ENCODE data around the gene TP53AIP1. TPM values are rescaled to one million over a fixed set of nuclear protein-coding genes. Genes with fewer than 3 reads are reported as not detected.

The TP53AIP1 gene
- total and polyA plus RNA-seq, 9 of the 15 experiments (the other 6 are each of a cell fraction or from before 2014, with no cell fraction given): not detected

DNA sequence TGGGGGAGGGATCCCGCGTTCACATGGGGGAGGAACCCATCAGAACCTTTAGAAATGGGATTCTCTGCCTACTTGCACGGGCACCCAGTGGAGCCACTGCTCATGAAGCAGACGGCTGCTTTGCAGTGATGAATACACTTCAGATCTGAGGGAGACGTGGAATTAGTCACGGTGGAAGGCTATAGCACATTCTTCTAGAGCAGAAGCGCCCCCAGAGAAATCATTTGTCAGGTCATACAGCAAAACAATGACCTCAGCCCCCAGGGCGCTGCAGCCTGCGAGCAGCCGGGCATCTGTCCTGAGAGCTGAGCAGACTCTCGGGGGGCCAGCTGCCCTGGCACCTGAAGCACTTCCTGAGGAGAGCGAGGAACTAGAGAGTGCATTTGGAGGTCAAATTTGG, 12.7 kb downstream of the TP53AIP1 start (continued):
- TF ChIP-seq, protein P1, sequence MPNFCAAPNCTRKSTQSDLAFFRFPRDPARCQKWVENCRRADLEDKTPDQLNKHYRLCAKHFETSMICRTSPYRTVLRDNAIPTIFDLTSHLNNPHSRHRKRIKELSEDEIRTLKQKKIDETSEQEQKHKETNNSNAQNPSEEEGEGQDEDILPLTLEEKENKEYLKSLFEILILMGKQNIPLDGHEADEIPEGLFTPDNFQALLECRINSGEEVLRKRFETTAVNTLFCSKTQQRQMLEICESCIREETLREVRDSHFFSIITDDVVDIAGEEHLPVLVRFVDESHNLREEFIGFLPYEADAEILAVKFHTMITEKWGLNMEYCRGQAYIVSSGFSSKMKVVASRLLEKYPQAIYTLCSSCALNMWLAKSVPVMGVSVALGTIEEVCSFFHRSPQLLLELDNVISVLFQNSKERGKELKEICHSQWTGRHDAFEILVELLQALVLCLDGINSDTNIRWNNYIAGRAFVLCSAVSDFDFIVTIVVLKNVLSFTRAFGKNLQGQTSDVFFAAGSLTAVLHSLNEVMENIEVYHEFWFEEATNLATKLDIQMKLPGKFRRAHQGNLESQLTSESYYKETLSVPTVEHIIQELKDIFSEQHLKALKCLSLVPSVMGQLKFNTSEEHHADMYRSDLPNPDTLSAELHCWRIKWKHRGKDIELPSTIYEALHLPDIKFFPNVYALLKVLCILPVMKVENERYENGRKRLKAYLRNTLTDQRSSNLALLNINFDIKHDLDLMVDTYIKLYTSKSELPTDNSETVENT (CRISPR knock-in tag; IDR thresholded peaks at IDR 0.05): no peak
- TF ChIP-seq CREBBP (IDR thresholded peaks at IDR 0.05; ENCODE audit: low read depth, low read length): no peak
- TF ChIP-seq, protein P2, sequence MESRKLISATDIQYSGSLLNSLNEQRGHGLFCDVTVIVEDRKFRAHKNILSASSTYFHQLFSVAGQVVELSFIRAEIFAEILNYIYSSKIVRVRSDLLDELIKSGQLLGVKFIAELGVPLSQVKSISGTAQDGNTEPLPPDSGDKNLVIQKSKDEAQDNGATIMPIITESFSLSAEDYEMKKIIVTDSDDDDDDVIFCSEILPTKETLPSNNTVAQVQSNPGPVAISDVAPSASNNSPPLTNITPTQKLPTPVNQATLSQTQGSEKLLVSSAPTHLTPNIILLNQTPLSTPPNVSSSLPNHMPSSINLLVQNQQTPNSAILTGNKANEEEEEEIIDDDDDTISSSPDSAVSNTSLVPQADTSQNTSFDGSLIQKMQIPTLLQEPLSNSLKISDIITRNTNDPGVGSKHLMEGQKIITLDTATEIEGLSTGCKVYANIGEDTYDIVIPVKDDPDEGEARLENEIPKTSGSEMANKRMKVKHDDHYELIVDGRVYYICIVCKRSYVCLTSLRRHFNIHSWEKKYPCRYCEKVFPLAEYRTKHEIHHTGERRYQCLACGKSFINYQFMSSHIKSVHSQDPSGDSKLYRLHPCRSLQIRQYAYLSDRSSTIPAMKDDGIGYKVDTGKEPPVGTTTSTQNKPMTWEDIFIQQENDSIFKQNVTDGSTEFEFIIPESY (CRISPR knock-in tag; IDR thresholded peaks at IDR 0.05): no peak
- TF ChIP-seq ZNF354B (CRISPR knock-in tag; IDR thresholded peaks at IDR 0.05): no peak

DNA sequence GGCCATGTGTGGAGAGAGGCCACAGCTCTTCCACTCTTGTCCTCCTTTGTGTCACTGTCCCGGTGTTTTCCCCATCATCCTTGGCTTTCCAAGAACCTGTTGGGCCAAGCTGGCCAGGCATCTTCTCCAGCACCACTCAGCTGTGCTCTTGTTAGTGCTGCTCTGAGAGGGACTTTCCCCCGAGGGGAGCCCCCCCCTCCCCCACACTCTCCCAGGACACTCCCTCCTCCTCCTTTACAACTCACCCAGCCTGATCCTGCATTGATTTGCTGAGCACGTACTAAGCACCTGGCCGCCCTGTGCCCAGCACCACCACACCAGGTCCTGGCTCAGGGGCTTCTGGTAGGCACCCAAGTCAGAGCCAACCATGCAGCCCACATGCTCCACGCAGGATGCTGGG, 13.2 kb downstream of the TP53AIP1 start:
- intact Hi-C loops (cut with micrococcal nuclease): no loop called here
- ChIA-PET CTCF (ENCODE audit: low intra/inter-chr PET ratio) (no interaction called here), POLR2A (interaction anchor here (0.6 kb wide), 1 partner anchor 326 kb away, joined by 3 read pairs; no protein-coding TSS in a partner anchor)
- Histone ChIP-seq H3K27ac (ENCODE audit: extremely low read depth, low read depth, low read length) (no peak overlapping the region), H3K4me2 (ENCODE audit: insufficient read depth, low read length) (no peak overlapping the region), H3K4me3 (no peak overlapping the region), H3K9me1 (ENCODE audit: control insufficient read depth, insufficient read depth, low read length) (no peaks in the 10 kb centered on the region), H3K36me3 (ENCODE audit: control insufficient read depth, insufficient read depth, low read length) (no peaks in the 10 kb centered on the region), H3K9ac (ENCODE audit: insufficient read depth in 1 of 2, low read depth in 2 of 2, low read length in 2 of 2) (no peak overlapping the region), H3K79me2 (ENCODE audit: control insufficient read depth, insufficient read depth, low read length) (no peaks in the 10 kb centered on the region), H3K27me3 (ENCODE audit: control insufficient read depth in 2 of 2, insufficient read depth in 2 of 2, low read length in 2 of 2) (peaks cover 0 to 7% of the 10 kb centered on the region in 2 experiments; a peak in 1 of 5 replicates), H2AFZ (ENCODE audit: low read depth, low read length) (no peak overlapping the region), H3K9me3 (replicated peaks; ENCODE audit: control insufficient read depth, insufficient read depth, low read depth, low read length) (no peaks in the 10 kb centered on the region), H3K4me1 (replicated peaks in 1 of 2; ENCODE audit: control insufficient read depth in 2 of 2, insufficient read depth in 2 of 2, low read length in 2 of 2) (no peaks in the 10 kb centered on the region), H4K20me1 (replicated peaks; ENCODE audit: control insufficient read depth, insufficient read depth, low read length) (no peaks in the 10 kb centered on the region)
- FAIRE-seq (no peak), DNase-seq (ENCODE audit: extremely low read depth in 1 of 4, low spot score in 3 of 4) (no peak), ATAC-seq (no peak)
- no TSS peak for BruUV-seq (replicated peaks)
- 0% methylated on average over 4 of the region's 5 CpGs for WGBS (ENCODE audit: insufficient coverage, low coverage, missing lambda C conversion rate)
- in situ Hi-C loops (cut with MboI): no loop called here
- TF ChIP-seq CCNT2 (IDR thresholded peaks at IDR 0.05; ENCODE audit: borderline replicate concordance, extremely low read depth, insufficient read length, low read depth, low read length): no peak
- no peak for TF ChIP-seq HDAC6 (IDR thresholded peaks at IDR 0.05; ENCODE audit: low read depth, low read length)
- TF ChIP-seq NFRKB (IDR thresholded peaks at IDR 0.05; ENCODE audit: low read depth): no peak
- no peak for TF ChIP-seq HNRNPUL1 (IDR thresholded peaks at IDR 0.05; ENCODE audit: low read length)
- no peak for TF ChIP-seq ZNF143 (CRISPR knock-in tag; IDR thresholded peaks at IDR 0.05)
- TF ChIP-seq, protein P3, sequence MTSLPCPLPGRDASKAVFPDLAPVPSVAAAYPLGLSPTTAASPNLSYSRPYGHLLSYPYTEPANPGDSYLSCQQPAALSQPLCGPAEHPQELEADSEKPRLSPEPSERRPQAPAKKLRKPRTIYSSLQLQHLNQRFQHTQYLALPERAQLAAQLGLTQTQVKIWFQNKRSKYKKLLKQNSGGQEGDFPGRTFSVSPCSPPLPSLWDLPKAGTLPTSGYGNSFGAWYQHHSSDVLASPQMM (CRISPR knock-in tag; IDR thresholded peaks at IDR 0.05): no peak
- no peak for TF ChIP-seq TAF7 (tag; IDR thresholded peaks at IDR 0.05)
- no peak for TF ChIP-seq ETV5 (CRISPR knock-in tag; IDR thresholded peaks at IDR 0.05; ENCODE audit: low read depth)
- no peak for TF ChIP-seq ZNF174 (CRISPR knock-in tag; IDR thresholded peaks at IDR 0.05)
- TF ChIP-seq HNRNPL (IDR thresholded peaks at IDR 0.05; ENCODE audit: low read depth, low read length): no peak
- TF ChIP-seq, protein P4, sequence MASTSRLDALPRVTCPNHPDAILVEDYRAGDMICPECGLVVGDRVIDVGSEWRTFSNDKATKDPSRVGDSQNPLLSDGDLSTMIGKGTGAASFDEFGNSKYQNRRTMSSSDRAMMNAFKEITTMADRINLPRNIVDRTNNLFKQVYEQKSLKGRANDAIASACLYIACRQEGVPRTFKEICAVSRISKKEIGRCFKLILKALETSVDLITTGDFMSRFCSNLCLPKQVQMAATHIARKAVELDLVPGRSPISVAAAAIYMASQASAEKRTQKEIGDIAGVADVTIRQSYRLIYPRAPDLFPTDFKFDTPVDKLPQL (IDR thresholded peaks at IDR 0.05; ENCODE audit: extremely low read depth, insufficient read length): no peak
- no peak for TF ChIP-seq SAP30 (IDR thresholded peaks at IDR 0.05; ENCODE audit: borderline replicate concordance, insufficient read depth, low read depth, low read length, poor library complexity, severe bottlenecking)
- TF ChIP-seq ZNF586 (CRISPR knock-in tag; conservative IDR thresholded peaks at IDR 0.05): no peak

All from K562 (cell line).